ENCODE results near the gene TAAR9. TPM values are rescaled to one million over a fixed set of nuclear protein-coding genes. Genes with fewer than 3 reads are reported as not detected.
"Not testable (repeated sequence)": the region's sequence is repeated elsewhere in the genome, so short reads cannot be mapped to it uniquely, and the experiment has no call there.

The TAAR9 gene
- total RNA-seq, 1 experiment from 2014 or later = not detected

DNA sequence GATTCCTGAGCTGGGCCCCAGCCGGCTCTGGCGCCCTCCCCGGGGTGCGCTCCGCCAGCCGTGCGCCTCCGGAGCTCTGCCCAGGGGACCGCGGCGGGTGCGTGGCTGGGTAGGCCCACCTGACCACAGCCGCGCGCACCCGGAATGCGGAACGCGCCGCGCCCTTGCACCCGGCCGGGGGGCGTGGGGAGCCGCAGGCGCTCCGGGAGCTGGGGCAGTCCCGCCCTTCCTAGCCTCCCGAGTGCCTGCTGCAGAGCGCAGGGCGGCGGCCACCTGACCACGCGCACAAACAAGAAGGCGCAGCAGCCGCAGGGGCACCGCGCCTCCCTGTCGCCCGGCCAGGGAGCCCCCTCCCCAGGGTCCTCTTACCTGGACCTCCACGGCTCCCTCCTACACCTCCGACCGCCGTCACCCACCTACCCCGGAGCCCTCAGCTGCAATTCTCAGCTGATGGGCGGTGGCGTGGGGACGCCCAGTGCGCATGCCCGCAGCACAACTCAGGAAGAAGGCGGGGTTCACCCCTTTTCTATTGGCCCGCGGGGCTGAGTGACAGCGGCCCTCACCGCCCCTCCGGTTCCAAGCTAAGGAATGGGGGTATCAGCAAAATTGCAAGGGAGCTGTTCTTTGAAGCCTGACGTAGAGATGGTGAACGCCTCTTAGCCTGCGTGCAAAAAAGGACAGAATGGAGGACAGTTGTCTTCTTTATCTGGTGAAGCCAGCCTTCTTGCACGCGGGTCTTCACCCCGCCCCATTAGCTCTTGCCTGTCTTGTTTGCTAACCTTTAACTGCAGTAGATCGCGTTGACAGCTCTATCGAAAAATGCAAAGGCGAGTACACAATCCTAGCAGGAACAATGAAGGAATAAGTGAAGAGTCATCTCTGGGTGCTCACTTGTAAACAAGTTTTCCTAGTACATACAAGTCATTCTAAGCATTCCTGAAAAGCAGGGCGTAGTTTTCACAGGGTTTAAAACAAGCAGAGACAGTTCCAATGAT, 25.1 kb upstream of the TAAR9 start, which contains the start of gene STX7:
Gene STX7, minus strand, starts transcription at position 479 of the 995 bp plus-strand sequence. CDS start 9,586 bp downstream, outside the sequence.
- DNase-seq (ENCODE audit: low spot score) = peak; percentile 97
- in situ Hi-C loops (cut with HindIII; ENCODE audit: low sequenced_read_pairs) = no loop called here

DNA sequence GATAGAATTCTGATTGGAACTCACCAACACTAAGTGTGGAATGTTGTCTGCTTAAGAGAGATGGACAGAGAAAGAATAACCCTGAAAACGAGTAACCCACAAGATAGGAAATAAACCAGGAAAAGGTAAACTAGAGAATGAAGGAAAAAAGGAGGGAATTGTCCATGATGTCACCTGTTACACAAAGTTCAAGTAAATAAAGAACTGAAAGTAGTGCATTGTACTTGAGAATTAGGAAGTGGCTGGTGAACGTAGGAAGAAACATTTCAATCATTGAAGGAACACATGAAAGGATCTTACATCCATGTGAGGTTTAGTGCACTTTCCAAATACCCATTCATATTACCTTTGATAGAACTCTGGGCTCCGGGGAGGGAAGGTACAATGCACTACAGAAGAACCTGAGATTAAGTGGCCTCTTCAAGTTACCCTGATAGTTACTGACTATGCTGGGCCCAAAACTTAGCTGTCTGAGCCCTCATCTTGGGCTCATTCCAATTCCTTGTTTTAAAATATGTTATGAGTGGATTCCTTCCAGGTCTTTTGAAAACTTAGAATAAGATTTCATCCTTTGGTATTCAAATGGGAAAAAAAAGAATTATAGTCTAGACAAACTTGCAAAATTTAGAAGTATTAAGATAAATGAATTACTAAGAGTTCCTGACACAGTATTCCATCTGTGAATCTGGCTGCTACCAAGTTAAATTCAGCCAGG, 24.1 kb upstream of the TAAR9 start:
- in situ Hi-C loops (cut with HindIII; ENCODE audit: low sequenced_read_pairs) = no loop called here
- DNase-seq (ENCODE audit: low spot score) = peak; percentile 50

GRCh38 chr6:132515386-132515785, 22.7 kb upstream of the TAAR9 start:
- in situ Hi-C loops (cut with HindIII; ENCODE audit: low sequenced_read_pairs) = no loop called here

DNA sequence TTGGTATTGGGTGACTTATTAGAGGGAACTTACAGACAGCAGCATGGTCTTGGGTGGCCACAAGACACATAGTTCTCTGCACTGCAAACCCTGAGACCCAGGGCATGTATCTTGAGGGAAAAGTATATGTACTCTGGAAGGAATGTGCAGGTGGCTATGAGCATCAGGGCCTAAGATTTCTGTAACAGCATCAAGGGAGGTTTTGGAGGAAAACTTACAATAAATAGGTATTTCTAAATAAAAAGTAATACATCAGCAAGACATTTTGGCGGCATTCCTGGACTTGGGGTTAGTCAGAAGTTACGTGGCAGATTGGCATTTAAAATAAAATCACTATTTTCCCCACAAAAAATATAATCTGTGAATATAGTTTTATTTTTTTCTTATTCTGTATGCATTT, 17.1 kb upstream of the TAAR9 start:
- in situ Hi-C loops (cut with HindIII; ENCODE audit: low sequenced_read_pairs) = no loop called here
- DNase-seq (ENCODE audit: low spot score) = no peak

More at GRCh38 chr6:132515386-132515785, 22.7 kb upstream of the TAAR9 start:
- no peak for DNase-seq (ENCODE audit: low spot score)

DNA sequence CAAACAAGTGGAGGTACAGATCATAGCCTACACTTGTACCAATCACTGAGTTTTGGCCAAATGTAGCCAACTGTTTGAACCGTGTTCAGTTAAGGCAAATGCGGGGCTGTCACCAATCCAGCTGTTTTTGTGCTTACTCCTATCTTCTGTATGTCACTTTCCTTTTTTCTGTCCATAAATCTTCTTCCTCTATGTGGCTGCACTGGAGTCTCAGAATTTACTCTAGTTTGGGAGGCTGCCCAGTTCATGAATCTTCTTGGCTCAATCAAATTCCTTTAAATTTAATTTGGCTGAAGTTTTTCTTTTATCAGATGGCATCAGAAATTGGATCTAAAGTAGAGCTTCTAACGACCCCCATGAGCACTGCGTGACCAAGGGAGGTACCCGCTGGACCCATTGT, 13.4 kb upstream of the TAAR9 start:
- in situ Hi-C loops (cut with HindIII; ENCODE audit: low sequenced_read_pairs) = loop anchor here (25.0 kb wide), 1 partner anchor 263 kb away; the partner anchor contains the start of gene SLC18B1
- no peak for DNase-seq (ENCODE audit: low spot score)

DNA sequence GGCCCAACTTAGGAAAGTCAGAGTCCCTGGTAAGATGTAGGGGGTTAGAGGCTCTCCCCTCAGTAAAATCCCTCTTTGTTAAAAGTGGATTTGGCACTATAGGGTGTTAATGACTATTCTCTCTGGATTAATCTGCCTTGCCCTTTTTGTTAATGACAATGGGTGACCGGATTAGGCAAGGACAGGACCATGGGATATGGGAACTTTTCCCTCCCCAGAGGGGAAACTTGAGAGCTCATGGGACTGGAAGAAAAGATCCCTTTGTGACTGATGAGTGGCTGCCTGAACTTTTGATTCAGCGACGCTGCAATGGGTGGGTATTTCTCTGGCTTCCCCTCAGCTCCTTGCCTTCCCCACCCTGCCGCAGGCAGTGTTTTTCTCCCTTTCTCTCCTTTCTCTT, 12.2 kb upstream of the TAAR9 start:
- no peak for DNase-seq (ENCODE audit: low spot score)
- in situ Hi-C loops (cut with HindIII; ENCODE audit: low sequenced_read_pairs) = loop anchor here (25.0 kb wide), 1 partner anchor 261 kb away; the partner anchor contains the start of gene SLC18B1

DNA sequence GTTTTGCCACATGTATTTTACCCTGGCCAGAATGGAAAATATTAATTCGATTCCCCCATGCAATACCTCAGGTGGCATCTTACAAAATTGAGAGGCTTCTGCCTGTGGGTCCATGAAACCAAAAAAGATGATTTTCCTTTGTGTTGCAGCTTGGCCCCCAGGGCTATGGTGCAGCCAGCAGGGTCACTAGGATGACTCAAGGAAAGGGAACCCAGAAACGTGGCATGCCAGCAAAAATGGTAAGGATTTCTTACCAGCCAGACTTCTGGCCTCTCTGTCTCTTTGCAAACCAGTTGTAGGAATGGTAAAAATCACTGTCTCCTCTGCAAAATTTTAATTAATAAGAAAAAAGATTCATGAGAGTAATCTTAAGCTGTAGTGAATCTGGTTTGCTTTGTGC, 11.6 kb upstream of the TAAR9 start:
- in situ Hi-C loops (cut with HindIII; ENCODE audit: low sequenced_read_pairs) = loop anchor here (25.0 kb wide), 1 partner anchor 261 kb away; the partner anchor contains the start of gene SLC18B1
- no peak for DNase-seq (ENCODE audit: low spot score)

- no peak for DNase-seq (ENCODE audit: low spot score)
- in situ Hi-C loops (cut with HindIII; ENCODE audit: low sequenced_read_pairs) = loop anchor here (25.0 kb wide), 1 partner anchor 260 kb away; the partner anchor contains the start of gene SLC18B1
These were observed 10.3 kb upstream of the TAAR9 start for GRCh38 chr6:132527791-132528190.

GRCh38 chr6:132530293-132530974, 7.6 kb upstream of the TAAR9 start:
- DNase-seq (ENCODE audit: low spot score) = peak; percentile 79
- in situ Hi-C loops (cut with HindIII; ENCODE audit: low sequenced_read_pairs) = loop anchor here (25.0 kb wide), 1 partner anchor 257 kb away; the partner anchor contains the start of gene SLC18B1

DNA sequence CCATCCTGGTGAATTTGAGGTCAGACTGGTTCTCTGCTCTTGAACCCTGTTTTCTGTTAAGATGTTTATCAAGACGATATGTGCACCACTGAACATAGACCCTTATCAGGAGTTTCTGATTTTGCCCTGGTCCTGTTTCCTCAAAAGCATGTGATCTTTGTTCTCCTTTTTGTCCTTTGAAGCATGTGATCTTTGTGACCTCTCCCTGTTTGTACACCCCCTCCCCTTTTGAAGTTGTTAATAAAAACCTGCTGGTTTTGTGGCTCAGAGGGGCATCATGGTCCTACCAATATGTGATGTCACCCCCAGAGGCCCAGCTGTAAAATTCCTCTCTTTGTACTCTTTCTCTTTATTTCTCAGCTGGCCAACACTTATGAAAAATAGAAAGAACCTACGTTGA, 3.5 kb upstream of the TAAR9 start:
- DNase-seq (ENCODE audit: low spot score) = not testable (repeated sequence)
- in situ Hi-C loops (cut with HindIII; ENCODE audit: low sequenced_read_pairs) = loop anchor here (25.0 kb wide), 1 partner anchor 253 kb away; the partner anchor contains the start of gene SLC18B1

- in situ Hi-C loops (cut with HindIII; ENCODE audit: low sequenced_read_pairs) = loop anchor here (25.0 kb wide), 1 partner anchor 250 kb away; the partner anchor contains the start of gene SLC18B1
- DNase-seq (ENCODE audit: low spot score) = no peak
These were observed 932 bp upstream of the TAAR9 start for GRCh38 chr6:132537145-132537544.

GRCh38 chr6:132544826-132545225, 6.7 kb downstream of the TAAR9 start:
- DNase-seq (ENCODE audit: low spot score) = no peak
- in situ Hi-C loops (cut with HindIII; ENCODE audit: low sequenced_read_pairs) = loop anchor here (25.0 kb wide), 1 partner anchor 242 kb away; the partner anchor contains the start of gene SLC18B1

DNA sequence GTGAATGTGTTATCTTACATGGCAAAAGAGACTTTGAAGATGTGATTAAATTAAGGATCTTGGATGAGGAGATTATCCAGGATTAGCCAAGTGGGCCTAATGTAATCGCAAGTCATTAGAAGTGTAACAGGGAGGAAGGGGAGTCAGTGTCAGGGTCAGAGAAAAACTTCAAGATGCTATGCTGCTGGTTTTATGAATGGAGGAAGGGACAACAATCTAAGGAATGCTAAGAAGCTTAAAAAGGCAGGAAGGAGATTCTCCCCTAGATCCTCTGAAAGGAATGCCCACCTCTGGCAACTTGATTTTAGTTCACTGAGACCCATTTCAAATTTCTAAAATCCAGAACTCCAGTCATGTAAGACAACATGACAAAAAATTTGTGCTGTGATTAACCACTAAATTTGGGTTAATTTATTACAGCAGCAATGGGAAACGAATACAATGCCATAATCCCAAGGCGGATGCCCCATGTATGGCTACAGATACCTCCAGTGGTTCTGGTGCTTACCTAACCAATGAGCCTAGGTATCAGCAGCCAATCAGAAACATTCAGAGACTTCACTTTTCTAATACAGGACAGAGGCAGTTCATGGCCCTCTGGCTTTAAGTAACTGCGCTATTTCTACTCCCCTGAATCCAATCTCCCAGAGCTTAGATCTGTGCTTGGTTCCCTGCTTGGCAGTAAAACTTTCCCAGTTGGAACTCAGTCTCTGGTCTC, 10.8 kb downstream of the TAAR9 start:
- no peak for DNase-seq (ENCODE audit: low spot score)
- in situ Hi-C loops (cut with HindIII; ENCODE audit: low sequenced_read_pairs) = loop anchor here (25.0 kb wide), 1 partner anchor 238 kb away; the partner anchor contains the start of gene SLC18B1

GRCh38 chr6:132551214-132551613, 13.1 kb downstream of the TAAR9 start:
- in situ Hi-C loops (cut with HindIII; ENCODE audit: low sequenced_read_pairs) = no loop called here

DNA sequence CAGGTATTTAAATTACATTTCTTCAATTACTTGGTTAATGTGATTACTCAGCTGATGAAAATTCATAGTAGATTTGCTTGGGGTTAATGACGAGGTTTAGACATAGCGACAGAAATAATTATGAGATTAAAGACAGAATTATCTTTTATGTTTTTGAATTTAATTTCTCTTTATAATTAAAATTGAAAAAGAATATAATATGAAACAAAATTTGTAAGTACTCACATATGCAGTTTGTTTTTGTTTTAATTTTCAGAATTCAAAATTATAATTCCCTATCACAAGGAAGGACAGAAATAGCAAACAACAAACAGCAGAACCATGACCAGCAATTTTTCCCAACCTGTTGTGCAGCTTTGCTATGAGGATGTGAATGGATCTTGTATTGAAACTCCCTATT, 14.3 kb downstream of the TAAR9 start, which contains the start of gene TAAR8:
Gene TAAR8, plus strand, starts transcription at position 301 of the 400 bp plus-strand sequence. Its CDS starts 21 bp downstream, at position 322.
- DNase-seq (ENCODE audit: low spot score) = no peak
- in situ Hi-C loops (cut with HindIII; ENCODE audit: low sequenced_read_pairs) = no loop called here

More at GRCh38 chr6:132551214-132551613, 13.1 kb downstream of the TAAR9 start:
- DNase-seq (ENCODE audit: low spot score) = no peak

DNA sequence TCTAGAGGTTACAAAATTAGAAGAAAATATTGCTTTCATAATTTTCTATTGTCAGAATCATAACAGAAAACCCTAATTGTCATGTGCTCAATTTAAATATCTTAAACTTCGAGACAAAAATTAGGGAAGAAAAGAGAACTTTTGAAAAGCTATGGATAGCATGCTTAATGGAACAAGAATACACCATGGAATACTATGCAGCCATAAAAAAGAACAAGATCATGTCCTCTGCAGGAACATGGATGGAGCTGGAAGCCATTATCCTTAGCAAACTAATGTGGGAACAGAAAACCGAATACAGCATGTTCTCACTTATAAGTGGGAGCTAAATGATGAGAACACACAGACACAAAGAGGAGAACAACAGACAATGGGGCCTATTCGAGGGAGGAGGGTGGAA, 22.0 kb downstream of the TAAR9 start:
- in situ Hi-C loops (cut with HindIII; ENCODE audit: low sequenced_read_pairs); DNase-seq (ENCODE audit: low spot score): not testable (repeated sequence)

- DNase-seq (ENCODE audit: low spot score) = no peak
- in situ Hi-C loops (cut with HindIII; ENCODE audit: low sequenced_read_pairs) = no loop called here
These were observed 28.3 kb downstream of the TAAR9 start for GRCh38 chr6:132566404-132566803.

GRCh38 chr6:132567566-132567965, 29.5 kb downstream of the TAAR9 start:
- in situ Hi-C loops (cut with HindIII; ENCODE audit: low sequenced_read_pairs) = no loop called here
- no peak for DNase-seq (ENCODE audit: low spot score)

All from G401 (cell line).